Thyroid gland (tissue), 4 donors: ENCODE data around the gene HSD17B4. TPM values are rescaled to one million over a fixed set of nuclear protein-coding genes. Genes with fewer than 3 reads are reported as not detected.
A peak's percentile ranks its signal among the peaks of the same experiment; 100 is the strongest.

ENCODE experiments used
- DNase-seq, 2 donors: peaks; one replicate each; pipeline ENCODE4 v3.0.0-alpha.2; 2019
- H3K27ac ChIP-seq, 3 donors: fragments of 200-600 bp; sonication (generic); 1 replicate in 2 of 3; 2 replicates in 1 of 3; pipeline ENCODE4 v1.5.1; 2016 to 2019; ENCODE audit warnings: mild to moderate bottlenecking in 1 of 3, moderate library complexity in 1 of 3
- H3K27me3 ChIP-seq: fragments of 200-600 bp; sonication (generic); one replicate; pipeline ENCODE4 v1.5.1; 2019
- H3K36me3 ChIP-seq, 2 donors: fragments of 200-600 bp; sonication (generic); one replicate each; pipeline ENCODE4 v1.5.1; 2016 to 2019
- H3K4me1 ChIP-seq, 2 donors: fragments of 200-600 bp; sonication (generic); one replicate each; pipeline ENCODE4 v1.5.1; 2017 to 2019
- H3K4me3 ChIP-seq, 3 donors: fragments of 200-600 bp; sonication (generic); replicated peaks in 1 of 3; 1 replicate in 2 of 3; 2 replicates in 1 of 3; pipeline ENCODE4 v1.5.1; 2016; ENCODE audit warnings: mild to moderate bottlenecking in 1 of 3
- H3K9me3 ChIP-seq: fragments of 200-600 bp; sonication (generic); one replicate; pipeline ENCODE4 v1.5.1; 2017
- POLR2A ChIP-seq, 2 donors: fragments of 450-650 bp; IDR thresholded peaks; one replicate each; pipeline ENCODE4 v1.6.1; 2017; ENCODE audit warnings: antibody characterized with exemption in 2 of 2, mild to moderate bottlenecking in 2 of 2, moderate library complexity in 1 of 2
- WGBS, 2 donors: methylation state at CpG; one replicate each; pipeline ENCODE4 v1.1.5; 2017; 5-methylcytosine and 5-hydroxymethylcytosine counted together
- intact Hi-C: fragments of 100-400 bp; cut with DNase I; formaldehyde crosslinking; loops from one replicate; pipeline ENCODE4 v1.15.1; 2023
- total RNA-seq, 4 donors: library from RNA; depleted of rRNA; stranded (reverse); fragments of >200 nt; gene quantifications; one replicate each; pipeline ENCODE4 v1.2.3, GENCODE V29; 2016
- TF ChIP-seq, protein P1 (sequence below), 6 experiments: fragments of 200-600 bp in 3 of 6; fragments of 450-650 bp in 3 of 6; sonication (generic) in 3 of 6; IDR thresholded peaks; one replicate each; pipeline ENCODE4 v1.5.1; 2016 to 2019; ENCODE audit warnings: antibody characterized with exemption in 6 of 6, mild to moderate bottlenecking in 2 of 6, inconsistent platforms in 1 of 6, moderate library complexity in 1 of 6

The HSD17B4 gene
- total RNA-seq, 4 donors from 2014 or later = 334 to 615 (median 467) TPM

DNA sequence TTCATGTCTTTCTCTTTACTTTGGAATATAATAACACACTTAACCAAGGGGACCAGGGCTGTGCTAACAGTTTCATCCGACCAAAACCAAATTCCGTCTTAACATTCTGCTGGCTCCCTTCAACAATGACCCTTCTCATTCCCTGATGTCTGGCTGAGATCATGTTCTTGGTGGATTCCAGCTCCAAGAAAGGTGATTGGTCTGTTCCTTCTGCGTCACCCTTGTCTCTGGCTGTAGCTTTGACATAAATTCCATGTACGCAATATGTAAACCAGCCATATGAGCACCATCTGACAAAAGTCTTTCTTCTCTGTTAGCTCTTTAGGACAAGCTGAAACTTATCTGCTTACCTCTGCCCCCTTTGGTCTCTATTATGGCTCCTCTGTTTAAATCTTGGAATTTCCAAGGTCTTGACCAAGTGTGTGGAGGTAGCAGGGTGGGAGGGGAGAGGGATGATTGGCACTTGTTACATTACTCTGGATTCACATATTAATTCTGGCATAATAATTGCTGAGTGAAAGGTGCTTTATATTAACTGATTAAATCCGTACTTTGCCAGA, 45.7 kb upstream of the HSD17B4 start:
- no peak for DNase-seq
- TF ChIP-seq POLR2A (IDR thresholded peaks at IDR 0.05) = no peak
- TF ChIP-seq, protein P1, sequence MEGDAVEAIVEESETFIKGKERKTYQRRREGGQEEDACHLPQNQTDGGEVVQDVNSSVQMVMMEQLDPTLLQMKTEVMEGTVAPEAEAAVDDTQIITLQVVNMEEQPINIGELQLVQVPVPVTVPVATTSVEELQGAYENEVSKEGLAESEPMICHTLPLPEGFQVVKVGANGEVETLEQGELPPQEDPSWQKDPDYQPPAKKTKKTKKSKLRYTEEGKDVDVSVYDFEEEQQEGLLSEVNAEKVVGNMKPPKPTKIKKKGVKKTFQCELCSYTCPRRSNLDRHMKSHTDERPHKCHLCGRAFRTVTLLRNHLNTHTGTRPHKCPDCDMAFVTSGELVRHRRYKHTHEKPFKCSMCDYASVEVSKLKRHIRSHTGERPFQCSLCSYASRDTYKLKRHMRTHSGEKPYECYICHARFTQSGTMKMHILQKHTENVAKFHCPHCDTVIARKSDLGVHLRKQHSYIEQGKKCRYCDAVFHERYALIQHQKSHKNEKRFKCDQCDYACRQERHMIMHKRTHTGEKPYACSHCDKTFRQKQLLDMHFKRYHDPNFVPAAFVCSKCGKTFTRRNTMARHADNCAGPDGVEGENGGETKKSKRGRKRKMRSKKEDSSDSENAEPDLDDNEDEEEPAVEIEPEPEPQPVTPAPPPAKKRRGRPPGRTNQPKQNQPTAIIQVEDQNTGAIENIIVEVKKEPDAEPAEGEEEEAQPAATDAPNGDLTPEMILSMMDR (IDR thresholded peaks at IDR 0.05) = no peak
- 94 to 96% methylated on average over 5 of the region's 5 CpGs for WGBS, 2 donors
- Histone ChIP-seq H3K9me3 (no peaks in the 10 kb centered on the region), H3K27ac (no peak overlapping the region), H3K36me3 (no peaks in the 10 kb centered on the region), H3K4me1 (peaks cover 0 to 4% of the 10 kb centered on the region in 2 donors), H3K4me3 (no peak overlapping the region), H3K27me3 (no peaks in the 10 kb centered on the region)
- intact Hi-C loops = loop anchor here (10.0 kb wide), 1 partner anchor 82 kb away; no protein-coding TSS in a partner anchor

DNA sequence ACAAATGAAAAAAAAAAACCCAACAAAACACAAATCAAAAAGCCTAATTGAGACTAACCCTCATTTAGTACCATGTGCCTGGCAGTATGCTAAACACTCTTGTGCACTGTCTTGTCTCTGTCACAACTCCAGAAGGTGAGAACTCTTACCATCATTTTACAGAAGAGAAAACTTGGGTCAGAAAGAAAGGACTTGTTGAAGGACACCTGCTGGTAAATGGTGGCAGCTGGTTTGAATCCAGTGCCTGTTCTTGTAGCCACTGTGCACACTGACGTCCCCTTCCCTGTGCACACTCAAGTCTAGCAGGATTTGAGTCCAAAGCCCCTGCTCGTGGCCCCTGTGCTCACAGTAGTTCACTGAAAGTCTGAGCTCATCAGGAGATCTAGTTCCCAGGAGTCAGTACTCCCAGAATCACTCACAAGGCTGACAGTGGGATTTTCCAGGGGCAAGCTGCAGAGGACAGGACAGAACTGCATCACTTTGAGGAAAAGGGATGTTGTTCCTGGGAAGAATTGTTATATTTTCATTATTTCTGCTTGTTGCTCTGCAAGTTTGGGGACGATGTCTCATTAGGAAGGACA, 43.0 kb upstream of the HSD17B4 start:
- intact Hi-C loops = loop anchor here (10.0 kb wide), 1 partner anchor 85 kb away; no protein-coding TSS in a partner anchor
- H3K27me3 ChIP-seq = no peaks in the 10 kb centered on the region
- H3K27ac ChIP-seq = no peak overlapping the region
- no peak overlapping the region for H3K4me3 ChIP-seq
- WGBS, 2 donors = 85 to 87% methylated on average over 3 of the region's 3 CpGs
- no peak for DNase-seq
- H3K36me3 ChIP-seq = no peaks in the 10 kb centered on the region
- H3K9me3 ChIP-seq = no peaks in the 10 kb centered on the region
- peaks cover 0 to 6% of the 10 kb centered on the region in 2 donors for H3K4me1 ChIP-seq
- TF ChIP-seq, protein P1 (IDR thresholded peaks at IDR 0.05) = no peak
- no peak for TF ChIP-seq POLR2A (IDR thresholded peaks at IDR 0.05)

GRCh38 chr5:119410448-119411159, 41.7 kb upstream of the HSD17B4 start:
- H3K27ac ChIP-seq = no peak overlapping the region
- TF ChIP-seq, protein P1 (IDR thresholded peaks at IDR 0.05) = no peak
- TF ChIP-seq POLR2A (IDR thresholded peaks at IDR 0.05) = no peak
- no peak overlapping the region for H3K4me3 ChIP-seq
- H3K4me1 ChIP-seq = peaks cover 0 to 6% of the 10 kb centered on the region in 2 donors
- no peaks in the 10 kb centered on the region for H3K9me3 ChIP-seq
- intact Hi-C loops = loop anchor here (5.0 kb wide), 1 partner anchor 423 kb away; the partner anchor contains the start of gene DTWD2
- WGBS, 2 donors = 84 to 95% methylated on average over 4 of the region's 4 CpGs
- no peaks in the 10 kb centered on the region for H3K36me3 ChIP-seq
- DNase-seq = no peak
- H3K27me3 ChIP-seq = no peaks in the 10 kb centered on the region

GRCh38 chr5:119411361-119412278, 40.7 kb upstream of the HSD17B4 start:
- WGBS, 2 donors = 13 to 14% methylated on average over 15 of the region's 15 CpGs
- H3K4me3 ChIP-seq = peak overlapping the region in 2 of 3 donors; percentile 25 to 35
- peaks cover 0 to 6% of the 10 kb centered on the region in 2 donors for H3K4me1 ChIP-seq
- H3K36me3 ChIP-seq = no peaks in the 10 kb centered on the region
- peak; percentile 66 to 69 for DNase-seq
- intact Hi-C loops = loop anchor here (5.0 kb wide), 1 partner anchor 424 kb away; the partner anchor contains the start of gene DTWD2
- TF ChIP-seq, protein P1 (IDR thresholded peaks at IDR 0.05) = peak; percentile 77 to 98 (median 93)
- TF ChIP-seq POLR2A (IDR thresholded peaks at IDR 0.05) = no peak
- peak overlapping the region; percentile 80 to 84 (median 80) for H3K27ac ChIP-seq
- no peaks in the 10 kb centered on the region for H3K27me3 ChIP-seq
- H3K9me3 ChIP-seq = no peaks in the 10 kb centered on the region
